ENCODE measurements around the gene ARHGEF7. TPM values are rescaled to one million over a fixed set of nuclear protein-coding genes. Genes with fewer than 3 reads are reported as not detected.
"Not testable (repeated sequence)": the region's sequence is repeated elsewhere in the genome, so short reads cannot be mapped to it uniquely, and the experiment has no call there.

The ARHGEF7 gene
- polyA plus RNA-seq, 1 donor (not counting 4 experiments of a cell fraction or from before 2014, with no cell fraction given): 25.2 TPM

- Histone ChIP-seq H3K4me3 (ENCODE audit: control insufficient read depth in 2 of 3, extremely low read depth in 1 of 3, insufficient read depth in 2 of 3, low read depth in 1 of 3, low read length in 3 of 3) (no peak overlapping the region), H3K9me3 (ENCODE audit: control insufficient read depth, low read depth, low read length) (no peaks in the 10 kb centered on the region), H4K20me1 (ENCODE audit: control insufficient read depth, extremely low read depth, insufficient read depth, low read length) (peaks cover 5% of the 10 kb centered on the region), H3K4me1 (ENCODE audit: control insufficient read depth, extremely low read depth, insufficient read depth, low read length) (no peaks in the 10 kb centered on the region), H3K9me1 (ENCODE audit: control insufficient read depth, extremely low read depth, insufficient read depth, low read length) (no peaks in the 10 kb centered on the region), H3K27ac (ENCODE audit: control insufficient read depth, insufficient read depth, low read length) (no peak overlapping the region), H3K4me2 (ENCODE audit: control insufficient read depth, extremely low read depth, insufficient read depth, low read depth, low read length) (no peak overlapping the region), H3K36me3 (ENCODE audit: control insufficient read depth in 2 of 2, extremely low read depth in 1 of 2, insufficient read depth in 2 of 2, low read length in 2 of 2) (peaks cover 4 to 16% of the 10 kb centered on the region in 2 experiments), H3K9ac (ENCODE audit: control insufficient read depth, extremely low read depth, insufficient read depth, low read length) (no peak overlapping the region), H3K79me2 (ENCODE audit: control insufficient read depth, insufficient read depth, low read length) (no peaks in the 10 kb centered on the region), H2AFZ (ENCODE audit: control insufficient read depth, low read length) (no peak overlapping the region), H3K27me3 (ENCODE audit: control insufficient read depth, extremely low read depth, insufficient read depth, low read length) (no peaks in the 10 kb centered on the region)
- no peak for FAIRE-seq
- dilution Hi-C loops (cut with MboI; ENCODE audit: extremely low pct_ligation_motif_present, low sequenced_read_pairs): no loop called here
- no peak for DNase-seq (ENCODE audit: low read depth, low spot score)
- TF ChIP-seq, protein P1, sequence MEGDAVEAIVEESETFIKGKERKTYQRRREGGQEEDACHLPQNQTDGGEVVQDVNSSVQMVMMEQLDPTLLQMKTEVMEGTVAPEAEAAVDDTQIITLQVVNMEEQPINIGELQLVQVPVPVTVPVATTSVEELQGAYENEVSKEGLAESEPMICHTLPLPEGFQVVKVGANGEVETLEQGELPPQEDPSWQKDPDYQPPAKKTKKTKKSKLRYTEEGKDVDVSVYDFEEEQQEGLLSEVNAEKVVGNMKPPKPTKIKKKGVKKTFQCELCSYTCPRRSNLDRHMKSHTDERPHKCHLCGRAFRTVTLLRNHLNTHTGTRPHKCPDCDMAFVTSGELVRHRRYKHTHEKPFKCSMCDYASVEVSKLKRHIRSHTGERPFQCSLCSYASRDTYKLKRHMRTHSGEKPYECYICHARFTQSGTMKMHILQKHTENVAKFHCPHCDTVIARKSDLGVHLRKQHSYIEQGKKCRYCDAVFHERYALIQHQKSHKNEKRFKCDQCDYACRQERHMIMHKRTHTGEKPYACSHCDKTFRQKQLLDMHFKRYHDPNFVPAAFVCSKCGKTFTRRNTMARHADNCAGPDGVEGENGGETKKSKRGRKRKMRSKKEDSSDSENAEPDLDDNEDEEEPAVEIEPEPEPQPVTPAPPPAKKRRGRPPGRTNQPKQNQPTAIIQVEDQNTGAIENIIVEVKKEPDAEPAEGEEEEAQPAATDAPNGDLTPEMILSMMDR (optimal IDR thresholded peaks at IDR 0.05 in 1 of 3, IDR thresholded peaks at IDR 0.05 in 1 of 3, conservative IDR thresholded peaks at IDR 0.05 in 1 of 3; ENCODE audit: extremely low read depth in 1 of 3, insufficient read depth in 2 of 3, low read length in 3 of 3): no peak
- TF ChIP-seq EZH2 (IDR thresholded peaks at IDR 0.05; ENCODE audit: low read length): no peak
Observed at GRCh38 chr13:111256946-111257345, 141.8 kb downstream of the ARHGEF7 start.

DNA sequence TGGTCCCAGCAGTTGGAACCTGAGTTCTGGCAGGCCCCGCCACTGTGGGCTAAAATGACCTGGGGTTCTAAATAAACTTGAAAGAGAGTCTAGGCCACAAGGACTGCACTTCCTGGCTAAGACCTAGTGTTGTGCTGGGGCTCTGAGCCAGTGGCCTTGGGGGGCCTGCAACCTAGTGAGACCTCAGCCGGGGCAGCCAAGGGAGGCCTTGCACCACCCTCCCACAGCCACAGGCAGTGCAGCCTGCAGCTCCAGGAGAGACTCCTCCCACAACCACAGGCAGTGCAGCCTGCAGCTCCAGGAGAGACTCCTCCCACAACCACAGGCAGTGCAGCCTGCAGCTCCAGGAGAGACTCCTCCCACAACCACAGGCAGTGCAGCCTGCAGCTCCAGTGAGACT is 142.8 kb downstream of the ARHGEF7 start:
- H3K4me1 ChIP-seq (ENCODE audit: control insufficient read depth, extremely low read depth, insufficient read depth, low read length); H4K20me1 ChIP-seq (ENCODE audit: control insufficient read depth, extremely low read depth, insufficient read depth, low read length); H3K27ac ChIP-seq (ENCODE audit: control insufficient read depth, insufficient read depth, low read length); H3K4me2 ChIP-seq (ENCODE audit: control insufficient read depth, extremely low read depth, insufficient read depth, low read depth, low read length); H3K9me3 ChIP-seq (ENCODE audit: control insufficient read depth, low read depth, low read length); DNase-seq (ENCODE audit: low read depth, low spot score); dilution Hi-C loops (cut with MboI; ENCODE audit: extremely low pct_ligation_motif_present, low sequenced_read_pairs); H3K9me1 ChIP-seq (ENCODE audit: control insufficient read depth, extremely low read depth, insufficient read depth, low read length); FAIRE-seq; H2AFZ ChIP-seq (ENCODE audit: control insufficient read depth, low read length); H3K27me3 ChIP-seq (ENCODE audit: control insufficient read depth, extremely low read depth, insufficient read depth, low read length); H3K4me3 ChIP-seq (ENCODE audit: control insufficient read depth in 2 of 3, extremely low read depth in 1 of 3, insufficient read depth in 2 of 3, low read depth in 1 of 3, low read length in 3 of 3); H3K9ac ChIP-seq (ENCODE audit: control insufficient read depth, extremely low read depth, insufficient read depth, low read length); H3K79me2 ChIP-seq (ENCODE audit: control insufficient read depth, insufficient read depth, low read length): not testable (repeated sequence)
- peaks cover 4 to 16% of the 10 kb centered on the region in 2 experiments for H3K36me3 ChIP-seq (ENCODE audit: control insufficient read depth in 2 of 2, extremely low read depth in 1 of 2, insufficient read depth in 2 of 2, low read length in 2 of 2)

DNA sequence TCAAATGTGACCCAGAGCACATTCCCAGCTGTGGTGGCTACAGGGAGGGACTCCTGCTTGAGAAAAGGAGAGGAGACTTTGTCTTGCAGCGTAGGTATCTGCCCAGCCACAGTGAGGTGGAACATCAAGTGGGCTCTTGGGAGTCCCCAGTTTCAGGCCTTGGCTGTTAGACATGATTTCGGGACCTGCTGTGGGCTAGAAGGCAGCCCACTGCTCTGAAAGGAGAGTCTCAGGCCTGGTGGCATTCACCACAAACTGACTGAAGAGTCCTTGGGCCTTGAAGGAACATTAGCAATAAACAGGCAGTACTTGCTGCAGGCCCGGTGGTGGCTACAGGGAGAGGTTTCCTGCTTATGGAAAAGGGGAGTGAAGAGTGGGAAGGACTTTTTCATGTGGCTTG is 143.5 kb downstream of the ARHGEF7 start:
- dilution Hi-C loops (cut with MboI; ENCODE audit: extremely low pct_ligation_motif_present, low sequenced_read_pairs): no loop called here
- H3K4me2 ChIP-seq (ENCODE audit: control insufficient read depth, extremely low read depth, insufficient read depth, low read depth, low read length): no peak overlapping the region
- no peak for DNase-seq (ENCODE audit: low read depth, low spot score)
- TF ChIP-seq EZH2 (IDR thresholded peaks at IDR 0.05; ENCODE audit: low read length): no peak
- TF ChIP-seq, protein P1 (optimal IDR thresholded peaks at IDR 0.05 in 1 of 3, IDR thresholded peaks at IDR 0.05 in 1 of 3, conservative IDR thresholded peaks at IDR 0.05 in 1 of 3; ENCODE audit: extremely low read depth in 1 of 3, insufficient read depth in 2 of 3, low read length in 3 of 3): no peak
- no peak for FAIRE-seq
- H3K9ac ChIP-seq (ENCODE audit: control insufficient read depth, extremely low read depth, insufficient read depth, low read length): no peak overlapping the region
- H4K20me1 ChIP-seq (ENCODE audit: control insufficient read depth, extremely low read depth, insufficient read depth, low read length): peaks cover 12% of the 10 kb centered on the region
- peaks cover 2% of the 10 kb centered on the region for H3K79me2 ChIP-seq (ENCODE audit: control insufficient read depth, insufficient read depth, low read length)
- H3K27me3 ChIP-seq (ENCODE audit: control insufficient read depth, extremely low read depth, insufficient read depth, low read length): no peaks in the 10 kb centered on the region
- H3K36me3 ChIP-seq (ENCODE audit: control insufficient read depth in 2 of 2, extremely low read depth in 1 of 2, insufficient read depth in 2 of 2, low read length in 2 of 2): peaks cover 4 to 16% of the 10 kb centered on the region in 2 experiments
- no peak overlapping the region for H2AFZ ChIP-seq (ENCODE audit: control insufficient read depth, low read length)
- H3K4me3 ChIP-seq (ENCODE audit: control insufficient read depth in 2 of 3, extremely low read depth in 1 of 3, insufficient read depth in 2 of 3, low read depth in 1 of 3, low read length in 3 of 3): no peak overlapping the region
- H3K27ac ChIP-seq (ENCODE audit: control insufficient read depth, insufficient read depth, low read length): no peak overlapping the region
- no peaks in the 10 kb centered on the region for H3K9me3 ChIP-seq (ENCODE audit: control insufficient read depth, low read depth, low read length)
- H3K9me1 ChIP-seq (ENCODE audit: control insufficient read depth, extremely low read depth, insufficient read depth, low read length): no peaks in the 10 kb centered on the region
- no peaks in the 10 kb centered on the region for H3K4me1 ChIP-seq (ENCODE audit: control insufficient read depth, extremely low read depth, insufficient read depth, low read length)
